HG03039 (cell line): ENCODE results near the gene INSM2.

Experiments
- ATAC-seq: cut with Tn5 transposase; IDR thresholded peaks from one replicate; pipeline ENCODE4 v1.9.1; 2021; ENCODE audit warnings: mild to moderate bottlenecking, moderate library complexity; ENCODE audit not compliant: unreplicated experiment

Gene INSM2

DNA sequence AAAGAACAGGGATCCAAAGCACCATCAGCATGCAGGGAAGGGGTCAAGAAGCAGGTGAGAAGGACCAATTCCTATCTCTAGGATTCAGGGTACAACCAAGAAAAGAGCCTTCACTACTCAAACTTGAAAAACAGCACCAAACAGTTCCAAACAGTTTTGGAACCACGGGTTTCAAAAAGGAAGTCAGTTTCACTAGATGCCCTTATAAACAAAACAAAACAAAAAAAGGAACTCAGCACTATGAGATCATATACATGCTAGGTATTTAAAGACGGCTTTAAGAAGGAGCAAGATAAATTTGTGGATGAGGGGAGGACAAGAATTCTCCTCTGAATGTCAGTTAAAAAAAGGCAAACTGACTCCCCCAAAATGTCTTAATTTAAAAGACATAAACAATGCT lies 6.0 kb downstream of the INSM2 start:
- no peak for ATAC-seq

DNA sequence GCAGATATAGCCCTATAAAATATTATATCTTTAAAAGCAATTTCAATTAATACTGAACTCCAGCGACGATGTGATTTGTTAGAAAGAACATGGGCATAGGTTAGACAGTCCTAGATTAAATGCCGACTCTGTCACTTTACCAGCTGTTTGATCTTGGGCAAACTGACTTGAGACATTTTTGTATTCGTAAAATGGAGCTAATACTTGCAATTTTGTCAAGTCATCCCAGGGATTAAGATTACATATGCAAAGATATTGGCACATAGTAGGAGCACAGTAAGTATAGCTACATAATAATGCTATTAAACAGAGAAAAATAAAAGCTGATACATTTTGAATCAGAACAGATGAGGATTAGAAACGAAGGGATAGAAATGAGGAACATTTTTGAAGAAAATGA lies 9.0 kb downstream of the INSM2 start:
- no peak for ATAC-seq

GRCh38 chr14:35549551-35549950 lies 15.6 kb downstream of the INSM2 start:
- ATAC-seq = no peak

GRCh38 chr14:35551081-35551480 lies 17.1 kb downstream of the INSM2 start:
- ATAC-seq = no peak

DNA sequence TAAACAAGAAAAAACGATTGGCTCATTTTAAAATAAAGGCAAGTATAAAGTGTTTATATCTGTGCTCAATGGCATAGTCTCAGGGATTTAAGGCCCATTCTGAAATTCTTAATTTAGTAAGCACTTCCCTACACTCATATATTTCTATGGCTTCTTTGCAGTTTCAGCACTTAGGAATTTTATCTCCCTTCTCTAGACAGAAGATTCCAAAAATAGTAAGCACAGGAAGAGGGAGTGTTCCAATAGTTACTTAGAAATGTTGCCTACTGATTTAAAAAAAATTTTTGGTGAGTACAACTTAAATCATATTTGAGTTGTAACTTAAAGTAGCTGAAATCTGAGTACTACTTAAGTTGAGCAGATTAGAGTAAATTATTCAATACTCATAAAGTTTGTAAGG lies 19.8 kb downstream of the INSM2 start:
- ATAC-seq = no peak

- ATAC-seq = no peak
Measured at GRCh38 chr14:35556548-35556947, 22.6 kb downstream of the INSM2 start.

- no peak for ATAC-seq
Measured at GRCh38 chr14:35557221-35557747, 23.3 kb downstream of the INSM2 start.

GRCh38 chr14:35558680-35559079 lies 24.7 kb downstream of the INSM2 start:
- no peak for ATAC-seq

- no peak for ATAC-seq
Measured at GRCh38 chr14:35565871-35566464, 32.0 kb downstream of the INSM2 start.

- ATAC-seq = no peak
Measured at GRCh38 chr14:35571598-35571997, 37.6 kb downstream of the INSM2 start.

DNA sequence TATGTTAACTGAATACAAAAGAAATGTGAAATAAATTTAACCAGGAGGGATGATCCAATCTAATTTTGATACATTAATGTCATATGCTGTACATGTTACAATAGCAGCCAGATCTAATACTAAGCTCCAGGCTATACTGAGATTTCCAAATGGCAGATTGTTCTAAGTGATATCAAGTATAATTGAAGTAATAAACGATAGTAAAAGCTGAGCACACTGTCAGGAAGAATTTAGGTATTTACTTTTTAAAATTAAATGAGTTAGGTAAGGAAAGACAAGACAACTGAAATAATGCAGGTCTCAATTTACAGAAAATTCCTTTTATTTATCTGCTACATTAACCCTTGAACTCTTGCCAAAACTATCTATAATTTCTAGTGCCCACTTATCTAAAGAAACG lies 39.9 kb downstream of the INSM2 start:
- no peak for ATAC-seq

GRCh38 chr14:35576260-35576659 lies 42.3 kb downstream of the INSM2 start:
- ATAC-seq = no peak

DNA sequence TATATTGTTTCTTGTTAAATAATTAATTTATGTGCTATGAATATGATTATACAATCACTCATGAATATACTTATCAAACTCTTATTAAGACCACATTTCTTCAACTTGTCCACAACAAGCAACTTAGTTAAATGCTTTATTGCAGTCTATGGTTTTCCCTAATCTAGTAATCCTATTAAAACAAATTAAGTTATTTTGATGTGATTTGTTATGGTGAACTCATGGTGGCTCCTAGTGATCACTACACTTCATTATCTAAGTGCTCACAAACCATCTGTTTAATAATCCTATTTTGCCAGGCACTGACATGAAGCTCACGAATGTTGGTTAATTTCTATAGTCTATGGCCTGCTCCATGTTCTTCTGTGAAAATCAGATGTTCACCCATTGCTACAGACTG lies 42.9 kb downstream of the INSM2 start:
- ATAC-seq = no peak

DNA sequence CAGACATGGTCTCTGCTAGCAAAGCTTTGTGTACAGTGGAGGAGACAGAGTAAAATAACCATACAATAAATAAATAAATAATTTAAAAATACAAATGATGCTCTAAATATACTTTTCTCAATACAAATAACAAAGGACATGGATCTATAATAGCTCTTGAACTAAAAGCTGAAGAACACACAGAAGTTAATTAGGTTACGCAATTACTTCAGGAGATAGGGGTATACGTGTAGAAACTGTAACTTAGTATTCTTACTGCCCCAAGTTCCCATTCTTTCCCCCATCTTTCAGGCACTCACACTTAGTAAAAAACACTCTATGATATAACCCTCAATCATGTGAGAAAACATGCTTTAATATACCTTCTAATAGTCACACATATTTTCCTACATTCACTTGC lies 44.2 kb downstream of the INSM2 start:
- no peak for ATAC-seq

- no peak for ATAC-seq
Measured at GRCh38 chr14:35578639-35579038, 44.7 kb downstream of the INSM2 start.
